ENCODE data around the gene TAPBP. TPM values are rescaled to one million over a fixed set of nuclear protein-coding genes. Genes with fewer than 3 reads are reported as not detected.
A peak's percentile ranks its signal among the peaks of the same experiment; 100 is the strongest.

TAPBP gene
- total and polyA plus RNA-seq, 2 donors (not counting 1 experiment from before 2014, with no cell fraction given) = 50.3 to 56.0 TPM

- no peaks in the 10 kb centered on the region for H4K20me1 ChIP-seq (ENCODE audit: control insufficient read depth, extremely low read depth, insufficient read depth, low read length)
- no peaks in the 10 kb centered on the region for H3K27me3 ChIP-seq (ENCODE audit: control insufficient read depth, insufficient read depth, low read length)
- TF ChIP-seq EZH2 (IDR thresholded peaks at IDR 0.05; ENCODE audit: low read length, missing control alignments) = no peak
- no peak for DNase-seq (ENCODE audit: low read depth in 2 of 2)
- peaks cover 19% of the 10 kb centered on the region for H3K36me3 ChIP-seq (ENCODE audit: control insufficient read depth, insufficient read depth, low read length)
- no peak overlapping the region for H2AFZ ChIP-seq (ENCODE audit: low read length)
- H3K4me2 ChIP-seq (ENCODE audit: extremely low read depth, insufficient read depth, low read length) = peak overlapping the region; percentile 100
- peak overlapping the region; percentile 75 to 97 (median 92) for H3K4me3 ChIP-seq (replicated peaks in 1 of 4; ENCODE audit: control extremely low read depth in 1 of 4, insufficient read depth in 1 of 4, low read depth in 3 of 4, low read length in 4 of 4)
- peak overlapping the region; percentile 95 for H3K27ac ChIP-seq (ENCODE audit: insufficient read depth, low read length)
- no peaks in the 10 kb centered on the region for H3K9me3 ChIP-seq (ENCODE audit: control insufficient read depth, insufficient read depth, low read depth, low read length)
- H3K79me2 ChIP-seq (ENCODE audit: control insufficient read depth, insufficient read depth, low read length) = peaks cover 51% of the 10 kb centered on the region
- H3K9ac ChIP-seq (ENCODE audit: insufficient read depth, low read length) = peak overlapping the region; percentile 78
- H3K4me1 ChIP-seq (ENCODE audit: control insufficient read depth, extremely low read depth, insufficient read depth, low read length) = peaks cover 19% of the 10 kb centered on the region
Measured at GRCh38 chr6:33272275-33273128, 41.4 kb downstream of the TAPBP start.

- peaks cover 51% of the 10 kb centered on the region for H3K79me2 ChIP-seq (ENCODE audit: control insufficient read depth, insufficient read depth, low read length)
Measured at GRCh38 chr6:33271468-33272274, 42.2 kb downstream of the TAPBP start, which contains the start of the genes RPS18 and VPS52. Gene RPS18 (plus strand): TSS chr6:33272075. CDS start chr6:33272120, 45 bp downstream. Gene VPS52 (minus strand): TSS chr6:33271876. CDS start chr6:33271675, 201 bp downstream.

GRCh38 chr6:33271117-33271467 is 42.8 kb downstream of the TAPBP start:
- TF ChIP-seq EZH2 (IDR thresholded peaks at IDR 0.05; ENCODE audit: low read length, missing control alignments) (no peak), CTCF (conservative IDR thresholded peaks at IDR 0.05 in 1 of 2, IDR thresholded peaks at IDR 0.05 in 1 of 2; ENCODE audit: low read depth in 1 of 2, low read length in 2 of 2) (no peak)
- Histone ChIP-seq H4K20me1 (ENCODE audit: control insufficient read depth, extremely low read depth, insufficient read depth, low read length) (no peaks in the 10 kb centered on the region), H3K27ac (ENCODE audit: insufficient read depth, low read length) (peak overlapping the region; percentile 95), H3K9me3 (ENCODE audit: control insufficient read depth, insufficient read depth, low read depth, low read length) (no peaks in the 10 kb centered on the region), H3K4me1 (ENCODE audit: control insufficient read depth, extremely low read depth, insufficient read depth, low read length) (peaks cover 14% of the 10 kb centered on the region), H2AFZ (ENCODE audit: low read length) (peak overlapping the region; percentile 97), H3K4me3 (replicated peaks in 1 of 4; ENCODE audit: control extremely low read depth in 1 of 4, insufficient read depth in 1 of 4, low read depth in 3 of 4, low read length in 4 of 4) (peak overlapping the region; percentile 75 to 97 (median 92)), H3K9ac (ENCODE audit: insufficient read depth, low read length) (peak overlapping the region; percentile 95), H3K4me2 (ENCODE audit: extremely low read depth, insufficient read depth, low read length) (peak overlapping the region; percentile 98), H3K36me3 (ENCODE audit: control insufficient read depth, insufficient read depth, low read length) (peaks cover 19% of the 10 kb centered on the region), H3K79me2 (ENCODE audit: control insufficient read depth, insufficient read depth, low read length) (peaks cover 51% of the 10 kb centered on the region), H3K27me3 (ENCODE audit: control insufficient read depth, insufficient read depth, low read length) (no peaks in the 10 kb centered on the region)
- peak in 1 of 2 donors; percentile 38 for DNase-seq (ENCODE audit: low read depth in 2 of 2)

More at GRCh38 chr6:33271468-33272274, 42.2 kb downstream of the TAPBP start, which contains the start of the genes RPS18 and VPS52:
- peak; percentile 99 to 100 for DNase-seq (ENCODE audit: low read depth in 2 of 2)
- Histone ChIP-seq H3K27ac (ENCODE audit: insufficient read depth, low read length) (peak within 1 kb of the TSS; percentile 95), H3K36me3 (ENCODE audit: control insufficient read depth, insufficient read depth, low read length) (peaks cover 17% of the 10 kb centered on the region), H3K9me3 (ENCODE audit: control insufficient read depth, insufficient read depth, low read depth, low read length) (no peaks in the 10 kb centered on the region), H3K4me1 (ENCODE audit: control insufficient read depth, extremely low read depth, insufficient read depth, low read length) (peaks cover 17% of the 10 kb centered on the region), H2AFZ (ENCODE audit: low read length) (peak within 1 kb of the TSS; percentile 97), H4K20me1 (ENCODE audit: control insufficient read depth, extremely low read depth, insufficient read depth, low read length) (no peaks in the 10 kb centered on the region), H3K27me3 (ENCODE audit: control insufficient read depth, insufficient read depth, low read length) (no peaks in the 10 kb centered on the region), H3K4me3 (replicated peaks in 1 of 4; ENCODE audit: control extremely low read depth in 1 of 4, insufficient read depth in 1 of 4, low read depth in 3 of 4, low read length in 4 of 4) (peak within 1 kb of the TSS; percentile 75 to 97 (median 92)), H3K9ac (ENCODE audit: insufficient read depth, low read length) (peak within 1 kb of the TSS; percentile 95), H3K4me2 (ENCODE audit: extremely low read depth, insufficient read depth, low read length) (peak within 1 kb of the TSS; percentile 100)
- no peak for TF ChIP-seq CTCF (conservative IDR thresholded peaks at IDR 0.05 in 1 of 2, IDR thresholded peaks at IDR 0.05 in 1 of 2; ENCODE audit: low read depth in 1 of 2, low read length in 2 of 2)
- no peak for TF ChIP-seq EZH2 (IDR thresholded peaks at IDR 0.05; ENCODE audit: low read length, missing control alignments)

All from fibroblast of lung (primary cell).